Activated T-helper 2 cell treated with anti-CD3 and anti-CD28 coated beads, Interferon-gamma antibody, Interleukin-2, Interleukin-4, amounts not matched to agents 10 μg/mL and 5 μg/mL and 100 μg/mL, durations not matched to agents 14 hours and 24 hours and 36 hours (primary cell): ENCODE results near the gene KDF1. TPM values are rescaled to one million over a fixed set of nuclear protein-coding genes. Genes with fewer than 3 reads are reported as not detected.
A peak's percentile ranks its signal among the peaks of the same experiment; 100 is the strongest.

ENCODE experiments used
- DNase-seq: peaks from one replicate; pipeline ENCODE4 v3.0.0; 2021; ENCODE audit warnings: low spot score
- H3K27ac Mint-ChIP-seq: one replicate; pipeline ENCODE4 v1.8.0; 2021; ENCODE audit warnings: mixed read lengths
- H3K27me3 Mint-ChIP-seq: one replicate; pipeline ENCODE4 v1.8.0; 2021; ENCODE audit warnings: low read depth, mixed read lengths
- H3K36me3 Mint-ChIP-seq: one replicate; pipeline ENCODE4 v1.8.0; 2021; ENCODE audit warnings: low read depth, mixed read lengths
- H3K4me1 Mint-ChIP-seq: one replicate; pipeline ENCODE4 v1.8.0; 2021; ENCODE audit warnings: low read depth, mixed read lengths
- H3K4me3 Mint-ChIP-seq: one replicate; pipeline ENCODE4 v1.8.0; 2021; ENCODE audit warnings: low read depth, mild to moderate bottlenecking, moderate library complexity, mixed read lengths
- H3K9me3 Mint-ChIP-seq: one replicate; pipeline ENCODE4 v1.8.0; 2021; ENCODE audit warnings: mixed read lengths
- intact Hi-C: fragments of 100-400 bp; cut with micrococcal nuclease; formaldehyde crosslinking; loops from one replicate; pipeline ENCODE4 v1.15.1; 2023
- total RNA-seq: library from RNA; stranded (reverse); gene quantifications from 2 replicates; pipeline ENCODE4 v1.2.3, GENCODE V29; 2022

KDF1 gene
- total RNA-seq, 1 donor from 2014 or later = not detected

GRCh38 chr1:26945138-26945537 lies 15.1 kb downstream of the KDF1 start:
- no peaks in the 10 kb centered on the region for H3K27me3 Mint-ChIP-seq

GRCh38 chr1:26942656-26943055 lies 17.6 kb downstream of the KDF1 start:
- Mint-ChIP-seq H3K9me3 (no peaks in the 10 kb centered on the region), H3K36me3 (peaks cover 55% of the 10 kb centered on the region), H3K4me3 (no peak overlapping the region), H3K4me1 (no peaks in the 10 kb centered on the region), H3K27ac (no peak overlapping the region), H3K27me3 (no peaks in the 10 kb centered on the region)
- intact Hi-C loops = no loop called here
- no peak for DNase-seq

More at GRCh38 chr1:26945138-26945537, 15.1 kb downstream of the KDF1 start:
- intact Hi-C loops = no loop called here
- Mint-ChIP-seq H3K27ac (no peak overlapping the region), H3K36me3 (peaks cover 44% of the 10 kb centered on the region), H3K9me3 (no peaks in the 10 kb centered on the region), H3K4me3 (no peak overlapping the region), H3K4me1 (no peaks in the 10 kb centered on the region)
- no peak for DNase-seq

GRCh38 chr1:26941311-26941710 lies 19.0 kb downstream of the KDF1 start:
- Mint-ChIP-seq H3K9me3 (no peaks in the 10 kb centered on the region), H3K4me3 (no peak overlapping the region), H3K4me1 (no peaks in the 10 kb centered on the region), H3K27me3 (no peaks in the 10 kb centered on the region), H3K36me3 (peaks cover 60% of the 10 kb centered on the region), H3K27ac (no peak overlapping the region)
- intact Hi-C loops = no loop called here
- DNase-seq = no peak

- peaks cover 57% of the 10 kb centered on the region for H3K36me3 Mint-ChIP-seq
- no peak overlapping the region for H3K4me3 Mint-ChIP-seq
- intact Hi-C loops = no loop called here
- H3K4me1 Mint-ChIP-seq = no peaks in the 10 kb centered on the region
- no peaks in the 10 kb centered on the region for H3K27me3 Mint-ChIP-seq
- DNase-seq = no peak
- no peaks in the 10 kb centered on the region for H3K9me3 Mint-ChIP-seq
- H3K27ac Mint-ChIP-seq = no peak overlapping the region
Observed at GRCh38 chr1:26938659-26939025, 21.6 kb downstream of the KDF1 start.

GRCh38 chr1:26938004-26938658 lies 22.1 kb downstream of the KDF1 start:
- no peak overlapping the region for H3K4me3 Mint-ChIP-seq
- no peak for DNase-seq
- intact Hi-C loops = no loop called here
- H3K36me3 Mint-ChIP-seq = peaks cover 55% of the 10 kb centered on the region
- H3K9me3 Mint-ChIP-seq = no peaks in the 10 kb centered on the region
- no peaks in the 10 kb centered on the region for H3K4me1 Mint-ChIP-seq
- H3K27me3 Mint-ChIP-seq = no peaks in the 10 kb centered on the region
- H3K27ac Mint-ChIP-seq = no peak overlapping the region

- intact Hi-C loops = no loop called here
- no peak for DNase-seq
- Mint-ChIP-seq H3K4me3 (no peak overlapping the region), H3K4me1 (no peaks in the 10 kb centered on the region), H3K27me3 (no peaks in the 10 kb centered on the region), H3K27ac (no peak overlapping the region), H3K36me3 (peaks cover 52% of the 10 kb centered on the region), H3K9me3 (no peaks in the 10 kb centered on the region)
Observed at GRCh38 chr1:26936823-26937222, 23.4 kb downstream of the KDF1 start.

- DNase-seq = no peak
- no peak overlapping the region for H3K4me3 Mint-ChIP-seq
- no peaks in the 10 kb centered on the region for H3K27me3 Mint-ChIP-seq
- intact Hi-C loops = no loop called here
- H3K27ac Mint-ChIP-seq = no peak overlapping the region
- H3K9me3 Mint-ChIP-seq = no peaks in the 10 kb centered on the region
- H3K4me1 Mint-ChIP-seq = no peaks in the 10 kb centered on the region
- peaks cover 54% of the 10 kb centered on the region for H3K36me3 Mint-ChIP-seq
Observed at GRCh38 chr1:26932531-26932930, 27.7 kb downstream of the KDF1 start.

- Mint-ChIP-seq H3K36me3 (peaks cover 59% of the 10 kb centered on the region), H3K27ac (peak overlapping the region; percentile 5), H3K27me3 (no peaks in the 10 kb centered on the region), H3K4me1 (peaks cover 31% of the 10 kb centered on the region), H3K9me3 (no peaks in the 10 kb centered on the region), H3K4me3 (peak overlapping the region; percentile 94)
- intact Hi-C loops = no loop called here
- DNase-seq = no peak
Observed at GRCh38 chr1:26923711-26924110, 36.6 kb downstream of the KDF1 start.

GRCh38 chr1:26922901-26923300 lies 37.4 kb downstream of the KDF1 start:
- no peaks in the 10 kb centered on the region for H3K27me3 Mint-ChIP-seq
- H3K27ac Mint-ChIP-seq = peak overlapping the region; percentile 89
- H3K4me1 Mint-ChIP-seq = peaks cover 31% of the 10 kb centered on the region
- DNase-seq = no peak
- peak overlapping the region; percentile 94 for H3K4me3 Mint-ChIP-seq
- intact Hi-C loops = no loop called here
- H3K9me3 Mint-ChIP-seq = no peaks in the 10 kb centered on the region
- peaks cover 51% of the 10 kb centered on the region for H3K36me3 Mint-ChIP-seq

GRCh38 chr1:26922431-26922729 lies 37.9 kb downstream of the KDF1 start:
- Mint-ChIP-seq H3K36me3 (peaks cover 46% of the 10 kb centered on the region), H3K27ac (peak overlapping the region; percentile 89), H3K9me3 (no peaks in the 10 kb centered on the region), H3K27me3 (no peaks in the 10 kb centered on the region), H3K4me3 (peak overlapping the region; percentile 94), H3K4me1 (peaks cover 31% of the 10 kb centered on the region)
- intact Hi-C loops = no loop called here
- DNase-seq = no peak

- Mint-ChIP-seq H3K4me3 (peak within 1 kb of the TSS; percentile 94), H3K27me3 (no peaks in the 10 kb centered on the region), H3K4me1 (peaks cover 28% of the 10 kb centered on the region), H3K36me3 (peaks cover 40% of the 10 kb centered on the region), H3K9me3 (no peaks in the 10 kb centered on the region), H3K27ac (peak within 1 kb of the TSS; percentile 95)
- DNase-seq = peak; percentile 97
- intact Hi-C loops = loop anchor here (1.0 kb wide), 1 partner anchor 21 kb away; the partner anchor contains the start of gene GPATCH3
Observed at GRCh38 chr1:26921540-26922430, 38.5 kb downstream of the KDF1 start, which contains the start of gene NUDC. Gene NUDC (plus strand): TSS chr1:26921743. CDS start chr1:26921849, 106 bp downstream.

- Mint-ChIP-seq H3K27me3 (no peaks in the 10 kb centered on the region), H3K36me3 (peaks cover 33% of the 10 kb centered on the region), H3K9me3 (no peaks in the 10 kb centered on the region), H3K4me3 (peak overlapping the region; percentile 94), H3K27ac (peak overlapping the region; percentile 95), H3K4me1 (peaks cover 27% of the 10 kb centered on the region)
- intact Hi-C loops = loop anchor here (1.0 kb wide), 1 partner anchor 21 kb away; the partner anchor contains the start of gene GPATCH3
- no peak for DNase-seq
Observed at GRCh38 chr1:26921126-26921539, 39.1 kb downstream of the KDF1 start.

GRCh38 chr1:26915204-26915842 lies 44.9 kb downstream of the KDF1 start:
- intact Hi-C loops = no loop called here
- Mint-ChIP-seq H3K36me3 (no peaks in the 10 kb centered on the region), H3K9me3 (no peaks in the 10 kb centered on the region), H3K27me3 (no peaks in the 10 kb centered on the region), H3K4me1 (peaks cover 2% of the 10 kb centered on the region), H3K4me3 (no peak overlapping the region), H3K27ac (no peak overlapping the region)
- DNase-seq = no peak
